ENCODE data around the gene NFE2L2.
"Not testable (repeated sequence)": the region's sequence is repeated elsewhere in the genome, so short reads cannot be mapped to it uniquely, and the experiment has no call there.

Gene NFE2L2

GRCh38 chr2:177188482-177189469 is 75.8 kb downstream of the NFE2L2 start:
- no peak for DNase-seq

GRCh38 chr2:177187631-177188312 is 76.8 kb downstream of the NFE2L2 start:
- DNase-seq, result no peak

GRCh38 chr2:177186038-177186437 is 78.5 kb downstream of the NFE2L2 start:
- not testable (repeated sequence) for DNase-seq

- DNase-seq, result no peak
Measured at GRCh38 chr2:177184606-177185005, 79.9 kb downstream of the NFE2L2 start.

- no peak for DNase-seq
Measured at GRCh38 chr2:177183860-177184259, 80.7 kb downstream of the NFE2L2 start.

All from activated effector memory CD4-positive, alpha-beta T cell treated with anti-CD3 and anti-CD28 coated beads, Interleukin-2, amount 50 U/mL, for 16 hours (primary cell).